H1 (cell line): ENCODE data around the gene GRP.

ENCODE experiments used
- CTCF ChIP-seq, 3 experiments: IDR thresholded peaks; 1 replicate in 2 of 3; 2 replicates in 1 of 3; pipeline versions ENCODE4 v1.5.1 to v1.6.1; 2011; ENCODE audit warnings: low read length in 3 of 3, mild to moderate bottlenecking in 3 of 3, inconsistent platforms in 2 of 3, low read depth in 1 of 3, moderate library complexity in 1 of 3; ENCODE audit not compliant: insufficient read depth in 1 of 3; ENCODE audit errors: control extremely low read depth in 1 of 3
- EZH2 ChIP-seq: fragments of 200-600 bp; sonication (generic); IDR thresholded peaks from 2 replicates; pipeline ENCODE4 v1.7.1; 2012; ENCODE audit warnings: low read depth, mild to moderate bottlenecking, moderate library complexity, low read length, inconsistent platforms; ENCODE audit not compliant: severe bottlenecking
- JUND ChIP-seq: IDR thresholded peaks from 2 replicates; pipeline ENCODE4 v1.6.1; 2011; ENCODE audit warnings: mild to moderate bottlenecking, improper control_type of control experiment, low read length
- POLR2A ChIP-seq, 2 experiments: IDR thresholded peaks; 1 replicate in 1 of 2; 2 replicates in 1 of 2; pipeline ENCODE4 v1.6.1; 2011; ENCODE audit warnings: low read depth in 2 of 2, low read length in 2 of 2, mild to moderate bottlenecking in 2 of 2; ENCODE audit errors: control extremely low read depth in 1 of 2
- POLR2AphosphoS5 ChIP-seq: IDR thresholded peaks from 2 replicates; pipeline ENCODE4 v1.6.1; 2011; ENCODE audit warnings: low read depth, low read length
- RFX5 ChIP-seq: IDR thresholded peaks from 2 replicates; pipeline ENCODE4 v1.6.1; 2011; ENCODE audit warnings: low read depth, low read length, improper control_type of control experiment, borderline replicate concordance

DNA sequence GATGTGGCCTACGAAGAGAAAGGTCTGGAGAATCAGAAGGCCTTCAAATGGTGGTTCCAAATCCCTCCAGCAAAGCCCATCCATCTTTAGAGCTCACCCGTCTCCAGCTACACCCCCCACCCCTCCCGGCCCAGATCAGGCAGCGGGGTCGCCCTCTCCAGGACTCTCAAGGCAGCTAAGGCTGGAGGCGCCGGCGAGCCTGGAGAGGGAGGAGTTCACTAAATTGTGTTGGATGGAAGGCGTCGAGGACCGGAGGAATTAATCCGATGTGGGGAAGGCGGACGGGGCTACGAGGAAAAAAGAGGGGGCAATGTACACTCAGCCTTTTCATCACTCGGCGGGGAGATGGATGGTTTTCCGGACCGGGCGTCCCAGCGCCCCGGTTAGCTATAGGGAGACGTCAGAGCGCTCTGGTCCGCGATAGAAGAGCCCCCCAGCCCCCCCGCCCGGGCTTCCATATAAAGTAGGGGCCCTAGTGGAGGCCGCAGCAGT is at the start of gene GRP:
- TF ChIP-seq RFX5: no peak
- TF ChIP-seq CTCF (IDR thresholded peaks at IDR 0.05; ENCODE audit: control extremely low read depth in 1 of 3, insufficient read depth in 1 of 3, low read depth in 1 of 3, low read length in 3 of 3): no peak
- no peak for TF ChIP-seq POLR2A (IDR thresholded peaks at IDR 0.05; ENCODE audit: control extremely low read depth in 1 of 2, low read depth in 2 of 2, low read length in 2 of 2)
- no peak for TF ChIP-seq JUND
- TF ChIP-seq POLR2AphosphoS5: no peak
- TF ChIP-seq EZH2: no peak
